IMR-90 (cell line): ENCODE results near the gene SRCIN1. TPM values are rescaled to one million over a fixed set of nuclear protein-coding genes. Genes with fewer than 3 reads are reported as not detected.

Experiments
- ATAC-seq: fragments of 200-7000 bp; cut with Tn5 transposase; 2 replicates; pipeline ENCODE4 v1.9.1; 2020; ENCODE audit warnings: low read depth, mild to moderate bottlenecking, moderate library complexity
- BruUV-seq: library from RNA; stranded (reverse); fragments of 400-500 nt; replicated peaks from 2 replicates; lab custom pipeline; 2021; lab: Mats Ljungman, UMichigan
- CTCF ChIA-PET: fragments of 300-600 bp; formaldehyde crosslinking; extraction: SDS; loops from one replicate; lab custom pipeline; 2021; ENCODE audit warnings: antibody characterized with exemption; lab: Yijun Ruan, JAX
- POLR2A ChIA-PET: fragments of 300-600 bp; sonication (Branson Sonifier 250); formaldehyde crosslinking; loops from one replicate; lab custom pipeline; 2022; ENCODE audit warnings: antibody characterized with exemption; ENCODE audit not compliant: unreplicated experiment; lab: Charles Lee
- DNase-seq: peaks from one replicate; pipeline ENCODE4 v3.0.0; 2013
- H2AFZ ChIP-seq: replicated peaks from 2 replicates; pipeline ENCODE3; 2013; ENCODE audit warnings: low read length, mild to moderate bottlenecking; ENCODE audit not compliant: poor library complexity
- H2AK5ac ChIP-seq: 2 replicates; pipeline ENCODE4 v1.6.1; 2013; ENCODE audit warnings: low read depth, low read length, inconsistent platforms
- H2AK9ac ChIP-seq: replicated peaks from 2 replicates; pipeline ENCODE3; 2013; ENCODE audit warnings: mild to moderate bottlenecking, low read depth, low read length, moderate library complexity; ENCODE audit not compliant: poor library complexity
- H2BK120ac ChIP-seq: 2 replicates; pipeline ENCODE4 v1.6.1; 2013; ENCODE audit warnings: low read depth, low read length, inconsistent platforms
- H2BK15ac ChIP-seq: 3 replicates; pipeline ENCODE4 v1.6.1; 2013; ENCODE audit warnings: low read depth, low read length, inconsistent platforms
- H2BK20ac ChIP-seq: 2 replicates; pipeline ENCODE4 v1.6.1; 2013; ENCODE audit warnings: low read depth, mild to moderate bottlenecking, inconsistent platforms, low read length, moderate library complexity
- H2BK5ac ChIP-seq: 2 replicates; pipeline ENCODE4 v1.6.1; 2013; ENCODE audit warnings: mild to moderate bottlenecking, low read depth, low read length, inconsistent platforms; ENCODE audit not compliant: poor library complexity, severe bottlenecking
- H3K14ac ChIP-seq: replicated peaks from 2 replicates; pipeline ENCODE4 v1.6.1; 2013; ENCODE audit warnings: low read depth, low read length, inconsistent platforms
- H3K18ac ChIP-seq: 2 replicates; pipeline ENCODE4 v1.6.1; 2013; ENCODE audit warnings: low read depth, low read length, control low read depth
- H3K23ac ChIP-seq: 2 replicates; pipeline ENCODE4 v1.6.1; 2013; ENCODE audit warnings: low read depth, low read length, inconsistent platforms
- H3K27ac ChIP-seq: 2 replicates; pipeline ENCODE4 v1.5.1; 2013; ENCODE audit warnings: mild to moderate bottlenecking, control low read depth, low read length; ENCODE audit not compliant: insufficient read depth
- H3K27me3 ChIP-seq: 2 replicates; pipeline ENCODE4 v1.6.1; 2013; ENCODE audit warnings: low read length; ENCODE audit not compliant: control insufficient read depth, insufficient read depth
- H3K36me3 ChIP-seq: 2 replicates; pipeline ENCODE4 v1.6.1; 2013; ENCODE audit warnings: low read length, mixed read lengths; ENCODE audit not compliant: control insufficient read depth, insufficient read depth
- H3K4ac ChIP-seq: 2 replicates; pipeline ENCODE4 v1.6.1; 2013; ENCODE audit warnings: low read depth, low read length, inconsistent platforms
- H3K4me1 ChIP-seq: 2 replicates; pipeline ENCODE4 v1.6.1; 2013; ENCODE audit warnings: low read length, mixed read lengths; ENCODE audit not compliant: control insufficient read depth, insufficient read depth
- H3K4me2 ChIP-seq: 2 replicates; pipeline ENCODE4 v1.6.1; 2013; ENCODE audit warnings: low read depth, mild to moderate bottlenecking, control low read depth, low read length, moderate library complexity
- H3K4me3 ChIP-seq: 2 replicates; pipeline ENCODE4 v1.5.1; 2013; ENCODE audit warnings: low read depth, mild to moderate bottlenecking, control low read depth, low read length, moderate library complexity; ENCODE audit not compliant: insufficient read depth
- H3K56ac ChIP-seq: 2 replicates; pipeline ENCODE4 v1.6.1; 2013; ENCODE audit warnings: low read length, inconsistent platforms; ENCODE audit not compliant: insufficient read depth; ENCODE audit errors: extremely low read depth
- H3K79me1 ChIP-seq, 2 experiments: 2 replicates each; pipeline ENCODE4 v1.6.1; 2013; ENCODE audit warnings: low read length in 2 of 2, inconsistent platforms in 1 of 2, low read depth in 1 of 2
- H3K9ac ChIP-seq: 2 replicates; pipeline ENCODE4 v1.6.1; 2013; ENCODE audit warnings: low read depth, low read length, control low read depth
- H3K9me1 ChIP-seq: 2 replicates; pipeline ENCODE4 v1.6.1; 2013; ENCODE audit warnings: low read length, inconsistent platforms; ENCODE audit not compliant: insufficient read depth
- H3K9me3 ChIP-seq: 2 replicates; pipeline ENCODE4 v1.6.1; 2013; ENCODE audit warnings: low read length; ENCODE audit not compliant: control insufficient read depth, insufficient read depth
- H4K20me1 ChIP-seq: 2 replicates; pipeline ENCODE4 v1.6.1; 2013; ENCODE audit warnings: low read length, inconsistent platforms; ENCODE audit not compliant: insufficient read depth
- H4K5ac ChIP-seq: 2 replicates; pipeline ENCODE4 v1.6.1; 2013; ENCODE audit warnings: mild to moderate bottlenecking, low read depth, low read length, control low read depth
- H4K8ac ChIP-seq, 2 experiments: 2 replicates each; pipeline ENCODE4 v1.6.1; 2013; ENCODE audit warnings: low read depth in 2 of 2, low read length in 2 of 2, control low read depth in 1 of 2, inconsistent platforms in 1 of 2
- H4K91ac ChIP-seq: 2 replicates; pipeline ENCODE4 v1.6.1; 2013; ENCODE audit warnings: low read depth, low read length, inconsistent platforms; ENCODE audit not compliant: insufficient read depth
- BHLHE40 ChIP-seq: fragments of 150-350 bp; IDR thresholded peaks from 2 replicates; pipeline ENCODE4 v1.6.1; 2016; ENCODE audit warnings: mild to moderate bottlenecking, low read depth, low read length
- CEBPB ChIP-seq: IDR thresholded peaks from 2 replicates; pipeline ENCODE4 v1.6.1; 2012; ENCODE audit warnings: low read depth, low read length, improper control_type of control experiment
- CHD1 ChIP-seq: IDR thresholded peaks from 2 replicates; pipeline ENCODE4 v1.6.1; 2012; ENCODE audit warnings: low read depth, low read length, improper control_type of control experiment
- ELK1 ChIP-seq: fragments of 150-350 bp; IDR thresholded peaks from 2 replicates; pipeline ENCODE4 v1.6.1; 2016; ENCODE audit warnings: low read depth, mild to moderate bottlenecking, low read length, moderate library complexity, borderline replicate concordance
- FOS ChIP-seq: fragments of 150-350 bp; IDR thresholded peaks from 2 replicates; pipeline ENCODE4 v1.6.1; 2016; ENCODE audit warnings: low read depth, low read length
- MAFK ChIP-seq: IDR thresholded peaks from 2 replicates; pipeline ENCODE4 v1.6.1; 2012; ENCODE audit warnings: low read depth, low read length, improper control_type of control experiment
- MAZ ChIP-seq: IDR thresholded peaks from 2 replicates; pipeline ENCODE4 v1.6.1; 2012; ENCODE audit warnings: low read depth, mild to moderate bottlenecking, low read length, improper control_type of control experiment, moderate library complexity, borderline replicate concordance
- MXI1 ChIP-seq: IDR thresholded peaks from 2 replicates; pipeline ENCODE4 v1.6.1; 2012; ENCODE audit warnings: low read depth, mild to moderate bottlenecking, low read length, moderate library complexity, borderline replicate concordance
- NFE2L2 ChIP-seq: fragments of 150-350 bp; IDR thresholded peaks from 2 replicates; pipeline ENCODE4 v1.6.1; 2016; ENCODE audit warnings: low read depth, mild to moderate bottlenecking, low read length
- POLR2A ChIP-seq: IDR thresholded peaks from 2 replicates; pipeline ENCODE4 v1.6.1; 2012; ENCODE audit warnings: mild to moderate bottlenecking, low read depth, low read length
- RAD21 ChIP-seq: IDR thresholded peaks from 2 replicates; pipeline ENCODE4 v1.6.1; 2012; ENCODE audit warnings: low read length, improper control_type of control experiment
- RCOR1 ChIP-seq: IDR thresholded peaks from 2 replicates; pipeline ENCODE4 v1.6.1; 2012; ENCODE audit warnings: mild to moderate bottlenecking, low read length, improper control_type of control experiment; ENCODE audit not compliant: insufficient replicate concordance
- RFX5 ChIP-seq: IDR thresholded peaks from 2 replicates; pipeline ENCODE4 v1.8.0; 2012; ENCODE audit warnings: low read depth, mild to moderate bottlenecking, low read length, moderate library complexity
- SMC3 ChIP-seq: fragments of 150-350 bp; IDR thresholded peaks from 2 replicates; pipeline ENCODE4 v1.6.1; 2016; ENCODE audit warnings: low read depth, mild to moderate bottlenecking, antibody characterized with exemption, low read length, moderate library complexity
- WGBS, 2 experiments: methylation state at CpG; one replicate each; pipeline versions ENCODE4 v1.1.5 to v1.1.7; 2013; ENCODE audit warnings: missing lambda C conversion rate in 2 of 2; ENCODE audit not compliant: insufficient read length in 1 of 2; ENCODE audit errors: extremely low coverage in 2 of 2; 5-methylcytosine and 5-hydroxymethylcytosine counted together
- dilution Hi-C: fragments of 300-500 bp; cut with HindIII; formaldehyde crosslinking; loops from one replicate; pipeline ENCODE4 v1.14.3; 2018; ENCODE audit warnings: low sequenced_read_pairs; ENCODE audit not compliant: unreplicated experiment
- in situ Hi-C: fragments of 300-500 bp; cut with MboI; formaldehyde crosslinking; loops from 3 replicates; pipeline ENCODE4 v1.14.3; 2019; ENCODE audit warnings: low sequenced_read_pairs, inconsistent platforms, mixed read lengths
- intact Hi-C: fragments of 100-400 bp; cut with micrococcal nuclease; formaldehyde crosslinking; loops from 2 replicates; pipeline ENCODE4 v1.10.0; 2022
- polyA plus RNA-seq, 3 experiments: library from polyadenylated mRNA; depleted of rRNA; stranded (reverse); fragments of >200 nt; gene quantifications; 2 replicates each; pipeline ENCODE4 v1.2.3, GENCODE V29; 2012; ENCODE audit warnings: low replicate concordance in 1 of 3
- total RNA-seq: library from RNA; depleted of rRNA; stranded (reverse); fragments of >200 nt; gene quantifications from 2 replicates; pipeline ENCODE4 v1.2.3, GENCODE V29; 2012
- TF ChIP-seq, protein P1 (sequence below): conservative IDR thresholded peaks from 2 replicates; pipeline ENCODE4 v1.5.1; 2012; ENCODE audit warnings: mild to moderate bottlenecking, low read depth, low read length, improper control_type of control experiment
- TF ChIP-seq, protein P2 (sequence below): fragments of 150-350 bp; IDR thresholded peaks from 2 replicates; pipeline ENCODE4 v1.6.1; 2017; ENCODE audit warnings: mild to moderate bottlenecking, antibody characterized with exemption, low read length, low read depth

Gene SRCIN1
- total and polyA plus RNA-seq, 2 of the 4 experiments (the other 2 are of a cell fraction): not detected

- H3K23ac ChIP-seq: no peak overlapping the region
- no peaks in the 10 kb centered on the region for H4K20me1 ChIP-seq
- no peak overlapping the region for H4K91ac ChIP-seq
- H3K4ac ChIP-seq: no peak overlapping the region
- no peak overlapping the region for H3K4me2 ChIP-seq
- DNase-seq (no peak), ATAC-seq (no peak)
- no peaks in the 10 kb centered on the region for H3K4me1 ChIP-seq
- no peak overlapping the region for H3K18ac ChIP-seq
- no CpG with 5 or more reads among the region's 8 CpGs for WGBS, 2 experiments
- no peak overlapping the region for H4K8ac ChIP-seq
- H3K14ac ChIP-seq: no peak overlapping the region
- dilution Hi-C loops: no loop called here
- no TSS peak for BruUV-seq
- H4K5ac ChIP-seq: no peak overlapping the region
- intact Hi-C loops: no loop called here
- no peaks in the 10 kb centered on the region for H3K9me1 ChIP-seq
- no peak overlapping the region for H2AK5ac ChIP-seq
- no peaks in the 10 kb centered on the region for H3K36me3 ChIP-seq
- CTCF ChIA-PET: interaction anchor here (1.6 kb wide), 1 partner anchor 22 kb away, joined by 5 read pairs; no protein-coding TSS in a partner anchor
- H2BK15ac ChIP-seq: no peak overlapping the region
- H2BK20ac ChIP-seq: no peak overlapping the region
- no peaks in the 10 kb centered on the region for H3K9me3 ChIP-seq
- POLR2A ChIA-PET: no interaction called here
- in situ Hi-C loops: no loop called here
- H2AFZ ChIP-seq: no peak overlapping the region
- no peak overlapping the region for H2BK120ac ChIP-seq
- no peak overlapping the region for H3K4me3 ChIP-seq
- H2AK9ac ChIP-seq: peak overlapping the region; percentile 45
- H2BK5ac ChIP-seq: no peak overlapping the region
- H3K27me3 ChIP-seq: peaks cover 33% of the 10 kb centered on the region
- H3K9ac ChIP-seq: no peak overlapping the region
- no peak overlapping the region for H3K56ac ChIP-seq
- no peak overlapping the region for H3K27ac ChIP-seq
- TF ChIP-seq, protein P1, sequence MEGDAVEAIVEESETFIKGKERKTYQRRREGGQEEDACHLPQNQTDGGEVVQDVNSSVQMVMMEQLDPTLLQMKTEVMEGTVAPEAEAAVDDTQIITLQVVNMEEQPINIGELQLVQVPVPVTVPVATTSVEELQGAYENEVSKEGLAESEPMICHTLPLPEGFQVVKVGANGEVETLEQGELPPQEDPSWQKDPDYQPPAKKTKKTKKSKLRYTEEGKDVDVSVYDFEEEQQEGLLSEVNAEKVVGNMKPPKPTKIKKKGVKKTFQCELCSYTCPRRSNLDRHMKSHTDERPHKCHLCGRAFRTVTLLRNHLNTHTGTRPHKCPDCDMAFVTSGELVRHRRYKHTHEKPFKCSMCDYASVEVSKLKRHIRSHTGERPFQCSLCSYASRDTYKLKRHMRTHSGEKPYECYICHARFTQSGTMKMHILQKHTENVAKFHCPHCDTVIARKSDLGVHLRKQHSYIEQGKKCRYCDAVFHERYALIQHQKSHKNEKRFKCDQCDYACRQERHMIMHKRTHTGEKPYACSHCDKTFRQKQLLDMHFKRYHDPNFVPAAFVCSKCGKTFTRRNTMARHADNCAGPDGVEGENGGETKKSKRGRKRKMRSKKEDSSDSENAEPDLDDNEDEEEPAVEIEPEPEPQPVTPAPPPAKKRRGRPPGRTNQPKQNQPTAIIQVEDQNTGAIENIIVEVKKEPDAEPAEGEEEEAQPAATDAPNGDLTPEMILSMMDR: no peak
- TF ChIP-seq CEBPB (no peak), CHD1 (no peak), MAZ (no peak), MAFK (no peak), RFX5 (no peak), POLR2A (no peak), FOS (no peak), MXI1 (no peak), BHLHE40 (no peak), ELK1 (no peak), NFE2L2 (no peak), RCOR1 (no peak), RAD21 (no peak), SMC3 (no peak)
- TF ChIP-seq, protein P2, sequence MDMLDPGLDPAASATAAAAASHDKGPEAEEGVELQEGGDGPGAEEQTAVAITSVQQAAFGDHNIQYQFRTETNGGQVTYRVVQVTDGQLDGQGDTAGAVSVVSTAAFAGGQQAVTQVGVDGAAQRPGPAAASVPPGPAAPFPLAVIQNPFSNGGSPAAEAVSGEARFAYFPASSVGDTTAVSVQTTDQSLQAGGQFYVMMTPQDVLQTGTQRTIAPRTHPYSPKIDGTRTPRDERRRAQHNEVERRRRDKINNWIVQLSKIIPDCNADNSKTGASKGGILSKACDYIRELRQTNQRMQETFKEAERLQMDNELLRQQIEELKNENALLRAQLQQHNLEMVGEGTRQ: no peak
- H3K79me1 ChIP-seq: no peaks in the 10 kb centered on the region
Measured at GRCh38 chr17:38535886-38536285, 69.9 kb downstream of the SRCIN1 start.
